WTC11 (cell line): ENCODE measurements around the gene LARGE1. TPM values are rescaled to one million over a fixed set of nuclear protein-coding genes. Genes with fewer than 3 reads are reported as not detected.

Source experiments
- ATAC-seq: fragments of 200-7000 bp; cut with Tn5 transposase; 2 replicates; pipeline ENCODE4 v1.10.0; 2021; ENCODE audit warnings: mild to moderate bottlenecking, moderate library complexity
- CTCF ChIA-PET: fragments of 300-600 bp; sonication (Branson Sonifier 250); formaldehyde crosslinking; loops from one replicate; lab custom pipeline; 2021; ENCODE audit warnings: antibody characterized with exemption; lab: Charles Lee
- POLR2A ChIA-PET: fragments of 350-600 bp; sonication (Branson Sonifier 250); formaldehyde crosslinking; loops from one replicate; lab custom pipeline; 2021; ENCODE audit warnings: antibody characterized with exemption; lab: Charles Lee
- DNase-seq: peaks from one replicate; pipeline ENCODE4 v3.0.0; 2021; ENCODE audit warnings: low spot score
- H3K27ac Mint-ChIP-seq: 2 replicates; pipeline ENCODE4 v1.8.0; 2021; ENCODE audit warnings: mixed read lengths
- H3K27me3 Mint-ChIP-seq: 2 replicates; pipeline ENCODE4 v1.8.0; 2021; ENCODE audit warnings: low read depth, mild to moderate bottlenecking, moderate library complexity, mixed read lengths
- H3K36me3 Mint-ChIP-seq: 2 replicates; pipeline ENCODE4 v1.8.0; 2021; ENCODE audit warnings: mixed read lengths
- H3K4me1 Mint-ChIP-seq: 2 replicates; pipeline ENCODE4 v1.8.0; 2022; ENCODE audit warnings: mixed read lengths
- H3K4me3 Mint-ChIP-seq: 2 replicates; pipeline ENCODE4 v1.8.0; 2021; ENCODE audit warnings: mild to moderate bottlenecking, moderate library complexity, mixed read lengths
- H3K9me3 Mint-ChIP-seq: 2 replicates; pipeline ENCODE4 v1.8.0; 2021; ENCODE audit warnings: mixed read lengths
- CREB1 ChIP-seq: sonication (generic); formaldehyde crosslinking; IDR thresholded peaks from 2 replicates; pipeline ENCODE4 v1.8.0; 2023; ENCODE audit warnings: mild to moderate bottlenecking, missing genetic modification reagents
- ESRRA ChIP-seq: sonication (generic); formaldehyde crosslinking; IDR thresholded peaks from 2 replicates; pipeline ENCODE4 v1.8.1; 2022; ENCODE audit warnings: mild to moderate bottlenecking, missing genetic modification reagents, borderline replicate concordance
- ETV6 ChIP-seq: sonication (generic); formaldehyde crosslinking; IDR thresholded peaks from 2 replicates; pipeline ENCODE4 v1.8.1; 2022; ENCODE audit warnings: mild to moderate bottlenecking, missing genetic modification reagents
- FOXJ3 ChIP-seq: sonication (generic); formaldehyde crosslinking; IDR thresholded peaks from 2 replicates; pipeline ENCODE4 v1.9.0; 2021; ENCODE audit warnings: missing genetic modification reagents, mild to moderate bottlenecking, borderline replicate concordance
- GABPB1 ChIP-seq: sonication (generic); formaldehyde crosslinking; IDR thresholded peaks from 2 replicates; pipeline ENCODE4 v1.8.1; 2023; ENCODE audit warnings: mild to moderate bottlenecking, missing genetic modification reagents
- NR1H2 ChIP-seq: sonication (generic); formaldehyde crosslinking; IDR thresholded peaks from 2 replicates; pipeline ENCODE4 v1.9.0; 2021; ENCODE audit warnings: mild to moderate bottlenecking, moderate library complexity, missing genetic modification reagents
- RELA ChIP-seq: sonication (generic); formaldehyde crosslinking; IDR thresholded peaks from 2 replicates; pipeline ENCODE4 v1.8.1; 2022; ENCODE audit warnings: missing genetic modification reagents, mild to moderate bottlenecking, borderline replicate concordance
- SP1 ChIP-seq: sonication (generic); formaldehyde crosslinking; conservative IDR thresholded peaks from 2 replicates; pipeline ENCODE4 v1.8.1; 2022; ENCODE audit warnings: missing genetic modification reagents
- ZBTB21 ChIP-seq: sonication (generic); formaldehyde crosslinking; IDR thresholded peaks from 2 replicates; pipeline ENCODE4 v1.8.1; 2023; ENCODE audit warnings: mild to moderate bottlenecking, missing genetic modification reagents, borderline replicate concordance
- ZNF423 ChIP-seq: fragments of 250-450 bp; sonication (Bioruptor Pico); IDR thresholded peaks from 2 replicates; pipeline ENCODE4 v2.1.2; 2022; ENCODE audit warnings: mild to moderate bottlenecking, moderate library complexity
- total RNA-seq: library from RNA; stranded (reverse); gene quantifications from 3 replicates; pipeline ENCODE4 v1.2.3, GENCODE V29; 2021
- TF ChIP-seq, protein P1 (sequence below): sonication (generic); formaldehyde crosslinking; IDR thresholded peaks from 2 replicates; pipeline ENCODE4 v1.8.1; 2023; ENCODE audit warnings: mild to moderate bottlenecking, missing genetic modification reagents
- TF ChIP-seq, protein P2 (sequence below): sonication (generic); formaldehyde crosslinking; IDR thresholded peaks from 2 replicates; pipeline ENCODE4 v1.8.0; 2023; ENCODE audit warnings: mild to moderate bottlenecking, missing genetic modification reagents
- TF ChIP-seq, protein P3 (sequence below): fragments of 250-450 bp; sonication (Bioruptor Pico); IDR thresholded peaks from 2 replicates; pipeline ENCODE4 v1.9.0; 2021; ENCODE audit warnings: moderate library complexity, mild to moderate bottlenecking, inconsistent platforms, borderline replicate concordance
- TF ChIP-seq, protein P4 (sequence below): fragments of 250-450 bp; sonication (Bioruptor Pico); IDR thresholded peaks from 2 replicates; pipeline ENCODE4 v1.9.0; 2021; ENCODE audit warnings: mild to moderate bottlenecking
- TF ChIP-seq, protein P5 (sequence below): fragments of 250-450 bp; sonication (Bioruptor Pico); IDR thresholded peaks from 2 replicates; pipeline ENCODE4 v2.1.2; 2022; ENCODE audit warnings: mild to moderate bottlenecking, moderate library complexity
- TF ChIP-seq, protein P6 (sequence below): fragments of 250-450 bp; sonication (Bioruptor Pico); IDR thresholded peaks from 2 replicates; pipeline ENCODE4 v1.8.0; 2021; ENCODE audit warnings: mild to moderate bottlenecking
- TF ChIP-seq, protein P7 (sequence below): sonication (generic); formaldehyde crosslinking; IDR thresholded peaks from 2 replicates; pipeline ENCODE4 v1.8.1; 2022; ENCODE audit warnings: low read depth, missing genetic modification reagents, borderline replicate concordance
- TF ChIP-seq, protein P8 (sequence below): sonication (generic); formaldehyde crosslinking; IDR thresholded peaks from 2 replicates; pipeline ENCODE4 v1.8.0; 2022; ENCODE audit warnings: mild to moderate bottlenecking, missing genetic modification reagents
- TF ChIP-seq, protein P9 (sequence below): sonication (generic); formaldehyde crosslinking; IDR thresholded peaks from 2 replicates; pipeline ENCODE4 v1.8.1; 2022; ENCODE audit warnings: low read depth, mild to moderate bottlenecking, moderate library complexity, missing genetic modification reagents, borderline replicate concordance

The LARGE1 gene
- total RNA-seq, 1 experiment from 2014 or later, result 72.6 TPM

DNA sequence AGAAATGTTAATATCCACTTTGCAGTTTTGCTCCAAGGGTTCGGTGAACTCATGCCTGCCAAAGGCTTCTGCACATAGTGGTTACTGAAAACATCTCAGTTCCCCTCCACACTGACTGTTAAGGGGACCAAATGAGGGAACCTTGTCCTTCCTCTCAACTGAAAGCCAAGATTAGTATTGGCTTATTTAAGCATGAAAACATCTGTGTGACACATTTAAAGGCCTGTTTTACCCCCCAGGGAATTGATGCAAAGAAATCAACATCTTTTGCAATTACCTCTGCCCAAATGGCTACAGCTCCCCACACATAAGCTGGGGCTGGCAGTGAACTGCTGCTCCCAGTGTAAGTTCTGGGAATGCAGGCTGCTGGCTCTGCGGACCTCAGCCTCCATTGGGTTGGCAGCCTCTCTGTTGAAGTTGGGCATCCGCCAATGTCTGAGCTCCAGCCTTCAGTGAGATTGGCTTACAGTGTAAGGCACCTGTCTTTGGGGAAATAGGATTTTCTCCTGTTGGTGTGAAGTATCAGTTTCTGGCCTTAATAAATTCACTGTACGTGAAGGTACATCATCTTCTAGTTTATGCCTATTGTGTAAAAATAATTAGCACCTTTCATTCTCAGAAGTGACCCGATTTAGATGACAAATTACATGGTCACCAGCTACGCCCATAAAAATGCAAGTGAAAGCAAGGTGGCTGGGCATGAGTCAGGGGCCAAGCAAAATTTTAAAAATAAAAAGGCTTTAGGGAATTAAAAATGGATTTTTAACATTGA, 648.7 kb downstream of the LARGE1 start (continued):
- TF ChIP-seq NR1H2 (CRISPR knock-in tag), result no peak
- TF ChIP-seq, protein P1, sequence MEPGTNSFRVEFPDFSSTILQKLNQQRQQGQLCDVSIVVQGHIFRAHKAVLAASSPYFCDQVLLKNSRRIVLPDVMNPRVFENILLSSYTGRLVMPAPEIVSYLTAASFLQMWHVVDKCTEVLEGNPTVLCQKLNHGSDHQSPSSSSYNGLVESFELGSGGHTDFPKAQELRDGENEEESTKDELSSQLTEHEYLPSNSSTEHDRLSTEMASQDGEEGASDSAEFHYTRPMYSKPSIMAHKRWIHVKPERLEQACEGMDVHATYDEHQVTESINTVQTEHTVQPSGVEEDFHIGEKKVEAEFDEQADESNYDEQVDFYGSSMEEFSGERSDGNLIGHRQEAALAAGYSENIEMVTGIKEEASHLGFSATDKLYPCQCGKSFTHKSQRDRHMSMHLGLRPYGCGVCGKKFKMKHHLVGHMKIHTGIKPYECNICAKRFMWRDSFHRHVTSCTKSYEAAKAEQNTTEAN (CRISPR knock-in tag), result no peak
- no peak for TF ChIP-seq ZNF423 (CRISPR knock-in tag)
- TF ChIP-seq, protein P2, sequence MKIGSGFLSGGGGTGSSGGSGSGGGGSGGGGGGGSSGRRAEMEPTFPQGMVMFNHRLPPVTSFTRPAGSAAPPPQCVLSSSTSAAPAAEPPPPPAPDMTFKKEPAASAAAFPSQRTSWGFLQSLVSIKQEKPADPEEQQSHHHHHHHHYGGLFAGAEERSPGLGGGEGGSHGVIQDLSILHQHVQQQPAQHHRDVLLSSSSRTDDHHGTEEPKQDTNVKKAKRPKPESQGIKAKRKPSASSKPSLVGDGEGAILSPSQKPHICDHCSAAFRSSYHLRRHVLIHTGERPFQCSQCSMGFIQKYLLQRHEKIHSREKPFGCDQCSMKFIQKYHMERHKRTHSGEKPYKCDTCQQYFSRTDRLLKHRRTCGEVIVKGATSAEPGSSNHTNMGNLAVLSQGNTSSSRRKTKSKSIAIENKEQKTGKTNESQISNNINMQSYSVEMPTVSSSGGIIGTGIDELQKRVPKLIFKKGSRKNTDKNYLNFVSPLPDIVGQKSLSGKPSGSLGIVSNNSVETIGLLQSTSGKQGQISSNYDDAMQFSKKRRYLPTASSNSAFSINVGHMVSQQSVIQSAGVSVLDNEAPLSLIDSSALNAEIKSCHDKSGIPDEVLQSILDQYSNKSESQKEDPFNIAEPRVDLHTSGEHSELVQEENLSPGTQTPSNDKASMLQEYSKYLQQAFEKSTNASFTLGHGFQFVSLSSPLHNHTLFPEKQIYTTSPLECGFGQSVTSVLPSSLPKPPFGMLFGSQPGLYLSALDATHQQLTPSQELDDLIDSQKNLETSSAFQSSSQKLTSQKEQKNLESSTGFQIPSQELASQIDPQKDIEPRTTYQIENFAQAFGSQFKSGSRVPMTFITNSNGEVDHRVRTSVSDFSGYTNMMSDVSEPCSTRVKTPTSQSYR (CRISPR knock-in tag), result no peak
- no peak for TF ChIP-seq ESRRA (CRISPR knock-in tag)
- no peak for TF ChIP-seq GABPB1 (CRISPR knock-in tag)
- TF ChIP-seq, protein P3, sequence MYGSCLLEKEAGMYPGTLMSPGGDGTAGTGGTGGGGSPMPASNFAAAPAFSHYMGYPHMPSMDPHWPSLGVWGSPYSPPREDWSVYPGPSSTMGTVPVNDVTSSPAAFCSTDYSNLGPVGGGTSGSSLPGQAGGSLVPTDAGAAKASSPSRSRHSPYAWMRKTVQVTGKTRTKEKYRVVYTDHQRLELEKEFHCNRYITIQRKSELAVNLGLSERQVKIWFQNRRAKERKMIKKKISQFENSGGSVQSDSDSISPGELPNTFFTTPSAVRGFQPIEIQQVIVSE (CRISPR knock-in tag), result no peak
- TF ChIP-seq SP1 (CRISPR knock-in tag), result no peak
- no peak for TF ChIP-seq ETV6 (CRISPR knock-in tag)
- TF ChIP-seq RELA (CRISPR knock-in tag), result no peak
- no peak for TF ChIP-seq FOXJ3 (CRISPR knock-in tag)
- TF ChIP-seq CREB1 (CRISPR knock-in tag), result no peak
- TF ChIP-seq, protein P4, sequence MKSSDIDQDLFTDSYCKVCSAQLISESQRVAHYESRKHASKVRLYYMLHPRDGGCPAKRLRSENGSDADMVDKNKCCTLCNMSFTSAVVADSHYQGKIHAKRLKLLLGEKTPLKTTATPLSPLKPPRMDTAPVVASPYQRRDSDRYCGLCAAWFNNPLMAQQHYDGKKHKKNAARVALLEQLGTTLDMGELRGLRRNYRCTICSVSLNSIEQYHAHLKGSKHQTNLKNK (CRISPR knock-in tag), result no peak

DNA sequence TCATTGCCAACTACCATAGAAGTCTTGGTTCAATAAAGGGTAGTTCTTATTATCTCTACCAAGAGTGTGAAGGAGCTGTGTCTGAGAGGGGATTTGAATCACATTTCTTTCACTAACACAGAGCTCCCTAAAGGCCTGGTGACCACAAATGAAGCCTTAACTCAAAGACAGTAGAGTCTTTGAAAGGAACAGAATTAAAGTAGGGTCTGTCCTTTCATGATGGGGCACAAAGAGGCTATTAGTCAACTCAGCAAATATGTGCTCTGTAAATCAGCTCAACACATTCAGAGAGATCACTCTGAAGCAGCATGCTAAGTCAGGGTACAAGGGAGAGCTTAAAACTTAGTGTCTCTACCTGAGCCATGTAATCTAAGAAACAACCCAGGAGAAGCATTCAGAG, 649.7 kb downstream of the LARGE1 start:
- peaks cover 3% of the 10 kb centered on the region; the same call in 1 of the 2 replicates for H3K36me3 Mint-ChIP-seq
- no peaks in the 10 kb centered on the region for H3K4me1 Mint-ChIP-seq
- ATAC-seq (no peak), DNase-seq (no peak)
- CTCF ChIA-PET, result interaction anchor here (1.1 kb wide), 1 partner anchor 9 kb away, joined by 3 read pairs; no protein-coding TSS in a partner anchor
- H3K9me3 Mint-ChIP-seq, result 0 out of 2 replicates have a peak, but pooled peaks cover 3% of the 10 kb centered on the region
- no peak overlapping the region for H3K4me3 Mint-ChIP-seq
- POLR2A ChIA-PET, result no interaction called here
- H3K27ac Mint-ChIP-seq, result no peak overlapping the region
- no peaks in the 10 kb centered on the region for H3K27me3 Mint-ChIP-seq
- TF ChIP-seq, protein P5, sequence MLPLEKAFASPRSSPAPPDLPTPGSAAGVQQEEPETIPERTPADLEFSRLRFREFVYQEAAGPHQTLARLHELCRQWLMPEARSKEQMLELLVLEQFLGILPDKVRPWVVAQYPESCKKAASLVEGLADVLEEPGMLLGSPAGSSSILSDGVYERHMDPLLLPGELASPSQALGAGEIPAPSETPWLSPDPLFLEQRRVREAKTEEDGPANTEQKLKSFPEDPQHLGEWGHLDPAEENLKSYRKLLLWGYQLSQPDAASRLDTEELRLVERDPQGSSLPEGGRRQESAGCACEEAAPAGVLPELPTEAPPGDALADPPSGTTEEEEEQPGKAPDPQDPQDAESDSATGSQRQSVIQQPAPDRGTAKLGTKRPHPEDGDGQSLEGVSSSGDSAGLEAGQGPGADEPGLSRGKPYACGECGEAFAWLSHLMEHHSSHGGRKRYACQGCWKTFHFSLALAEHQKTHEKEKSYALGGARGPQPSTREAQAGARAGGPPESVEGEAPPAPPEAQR (CRISPR knock-in tag), result no peak
- TF ChIP-seq, protein P6, sequence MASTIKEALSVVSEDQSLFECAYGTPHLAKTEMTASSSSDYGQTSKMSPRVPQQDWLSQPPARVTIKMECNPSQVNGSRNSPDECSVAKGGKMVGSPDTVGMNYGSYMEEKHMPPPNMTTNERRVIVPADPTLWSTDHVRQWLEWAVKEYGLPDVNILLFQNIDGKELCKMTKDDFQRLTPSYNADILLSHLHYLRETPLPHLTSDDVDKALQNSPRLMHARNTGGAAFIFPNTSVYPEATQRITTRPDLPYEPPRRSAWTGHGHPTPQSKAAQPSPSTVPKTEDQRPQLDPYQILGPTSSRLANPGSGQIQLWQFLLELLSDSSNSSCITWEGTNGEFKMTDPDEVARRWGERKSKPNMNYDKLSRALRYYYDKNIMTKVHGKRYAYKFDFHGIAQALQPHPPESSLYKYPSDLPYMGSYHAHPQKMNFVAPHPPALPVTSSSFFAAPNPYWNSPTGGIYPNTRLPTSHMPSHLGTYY (CRISPR knock-in tag), result no peak
- TF ChIP-seq, protein P7, sequence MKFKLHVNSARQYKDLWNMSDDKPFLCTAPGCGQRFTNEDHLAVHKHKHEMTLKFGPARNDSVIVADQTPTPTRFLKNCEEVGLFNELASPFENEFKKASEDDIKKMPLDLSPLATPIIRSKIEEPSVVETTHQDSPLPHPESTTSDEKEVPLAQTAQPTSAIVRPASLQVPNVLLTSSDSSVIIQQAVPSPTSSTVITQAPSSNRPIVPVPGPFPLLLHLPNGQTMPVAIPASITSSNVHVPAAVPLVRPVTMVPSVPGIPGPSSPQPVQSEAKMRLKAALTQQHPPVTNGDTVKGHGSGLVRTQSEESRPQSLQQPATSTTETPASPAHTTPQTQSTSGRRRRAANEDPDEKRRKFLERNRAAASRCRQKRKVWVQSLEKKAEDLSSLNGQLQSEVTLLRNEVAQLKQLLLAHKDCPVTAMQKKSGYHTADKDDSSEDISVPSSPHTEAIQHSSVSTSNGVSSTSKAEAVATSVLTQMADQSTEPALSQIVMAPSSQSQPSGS, result no peak
- TF ChIP-seq, protein P8, sequence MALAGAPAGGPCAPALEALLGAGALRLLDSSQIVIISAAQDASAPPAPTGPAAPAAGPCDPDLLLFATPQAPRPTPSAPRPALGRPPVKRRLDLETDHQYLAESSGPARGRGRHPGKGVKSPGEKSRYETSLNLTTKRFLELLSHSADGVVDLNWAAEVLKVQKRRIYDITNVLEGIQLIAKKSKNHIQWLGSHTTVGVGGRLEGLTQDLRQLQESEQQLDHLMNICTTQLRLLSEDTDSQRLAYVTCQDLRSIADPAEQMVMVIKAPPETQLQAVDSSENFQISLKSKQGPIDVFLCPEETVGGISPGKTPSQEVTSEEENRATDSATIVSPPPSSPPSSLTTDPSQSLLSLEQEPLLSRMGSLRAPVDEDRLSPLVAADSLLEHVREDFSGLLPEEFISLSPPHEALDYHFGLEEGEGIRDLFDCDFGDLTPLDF (CRISPR knock-in tag), result no peak
- TF ChIP-seq, protein P2 (CRISPR knock-in tag), result no peak
- no peak for TF ChIP-seq NR1H2 (CRISPR knock-in tag)
- TF ChIP-seq GABPB1 (CRISPR knock-in tag), result no peak
- TF ChIP-seq ZBTB21 (CRISPR knock-in tag), result no peak
- TF ChIP-seq, protein P9, sequence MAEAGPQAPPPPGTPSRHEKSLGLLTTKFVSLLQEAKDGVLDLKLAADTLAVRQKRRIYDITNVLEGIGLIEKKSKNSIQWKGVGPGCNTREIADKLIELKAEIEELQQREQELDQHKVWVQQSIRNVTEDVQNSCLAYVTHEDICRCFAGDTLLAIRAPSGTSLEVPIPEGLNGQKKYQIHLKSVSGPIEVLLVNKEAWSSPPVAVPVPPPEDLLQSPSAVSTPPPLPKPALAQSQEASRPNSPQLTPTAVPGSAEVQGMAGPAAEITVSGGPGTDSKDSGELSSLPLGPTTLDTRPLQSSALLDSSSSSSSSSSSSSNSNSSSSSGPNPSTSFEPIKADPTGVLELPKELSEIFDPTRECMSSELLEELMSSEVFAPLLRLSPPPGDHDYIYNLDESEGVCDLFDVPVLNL (CRISPR knock-in tag), result no peak
